OCI-LY1 (cell line): ENCODE data around the gene DUSP3.

ENCODE experiments used
- CTCF ChIP-seq: fragments of 200-600 bp; sonication (generic), shearing (Covaris generic); IDR thresholded peaks from 2 replicates; pipeline ENCODE4 v1.5.1; 2017; ENCODE audit warnings: mild to moderate bottlenecking, antibody characterized with exemption, low read length, moderate library complexity, mixed read lengths
- EZH2 ChIP-seq: fragments of 200-600 bp; sonication (generic), shearing (Covaris generic); IDR thresholded peaks from 2 replicates; pipeline ENCODE4 v1.8.0; 2017; ENCODE audit warnings: borderline replicate concordance, mixed run types, mild to moderate bottlenecking, antibody characterized with exemption, low read length, moderate library complexity, mixed read lengths

GRCh38 chr17:43809121-43809520 lies 30.3 kb upstream of the DUSP3 start:
- no peak for TF ChIP-seq CTCF
- no peak for TF ChIP-seq EZH2
